GM12891 (cell line): ENCODE data around the gene KCNAB2.
A peak's percentile ranks its signal among the peaks of the same experiment; 100 is the strongest.

Experiments
- DNase-seq: peaks from one replicate; pipeline ENCODE4 v3.0.0; 2011; ENCODE audit warnings: low spot score; ENCODE audit not compliant: insufficient read length
- FAIRE-seq: peaks from 2 replicates; lab custom pipeline; 2011; peaks lifted over from hg19 to GRCh38; lab: Jason Lieb, UNC
- PAX5 ChIP-seq: IDR thresholded peaks from 2 replicates; pipeline ENCODE4 v1.6.1; 2011; ENCODE audit warnings: low read length, moderate library complexity, mild to moderate bottlenecking; ENCODE audit not compliant: insufficient read depth, severe bottlenecking
- POLR2A ChIP-seq: IDR thresholded peaks from 2 replicates; pipeline ENCODE4 v1.6.1; 2011; ENCODE audit warnings: low read depth, low read length, control low read depth
- POLR2AphosphoS5 ChIP-seq: IDR thresholded peaks from 2 replicates; pipeline ENCODE4 v1.6.1; 2011; ENCODE audit warnings: low read depth, low read length, control low read depth
- POU2F2 ChIP-seq: IDR thresholded peaks from 2 replicates; pipeline ENCODE4 v1.6.1; 2011; ENCODE audit warnings: low read depth, mild to moderate bottlenecking, control low read depth, low read length, moderate library complexity
- SPI1 ChIP-seq: IDR thresholded peaks from 2 replicates; pipeline ENCODE4 v1.6.1; 2011; ENCODE audit warnings: low read depth, low read length, control low read depth
- TAF1 ChIP-seq: IDR thresholded peaks from 2 replicates; pipeline ENCODE4 v1.6.1; 2011; ENCODE audit warnings: low read depth, low read length, control low read depth

Gene KCNAB2

DNA sequence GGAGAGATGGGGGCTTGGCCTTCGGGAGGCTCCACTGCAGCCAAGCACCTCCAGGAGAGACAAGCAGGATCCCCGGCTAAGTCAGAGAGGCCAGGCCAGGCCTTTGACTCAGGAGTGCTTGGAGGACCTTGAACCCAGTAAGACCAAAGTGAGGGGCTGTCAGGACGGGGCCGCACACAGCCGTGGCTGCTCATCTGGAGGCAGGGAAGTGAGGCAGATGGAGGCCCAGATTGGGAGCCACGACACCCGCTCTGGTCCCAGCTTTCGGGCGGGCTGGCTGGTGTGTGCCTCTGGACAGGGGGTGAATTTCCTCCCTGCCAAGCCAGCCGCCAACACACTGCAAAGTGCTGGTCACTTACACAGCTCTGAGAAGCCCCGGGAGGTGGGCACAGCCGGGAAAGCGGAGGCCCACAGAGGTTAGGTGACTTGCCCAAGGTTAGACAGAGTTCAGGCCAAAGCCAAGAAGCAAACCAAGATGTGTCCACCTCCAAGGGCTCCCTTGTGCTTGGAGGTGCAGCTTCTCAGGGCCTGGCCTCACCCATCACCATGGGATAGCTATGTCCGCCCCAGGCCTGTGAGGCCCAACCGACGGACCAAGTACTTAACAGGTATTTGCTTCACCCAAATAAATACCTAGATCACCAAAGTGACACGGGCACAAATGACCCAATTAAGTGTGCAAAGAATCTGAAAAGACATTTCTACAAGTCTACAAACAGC lies 76.1 kb downstream of the KCNAB2 start:
- no peak for FAIRE-seq
- DNase-seq, result no peak
- TF ChIP-seq POLR2AphosphoS5 (no peak), SPI1 (no peak), PAX5 (no peak), POLR2A (no peak), POU2F2 (no peak), TAF1 (no peak)

DNA sequence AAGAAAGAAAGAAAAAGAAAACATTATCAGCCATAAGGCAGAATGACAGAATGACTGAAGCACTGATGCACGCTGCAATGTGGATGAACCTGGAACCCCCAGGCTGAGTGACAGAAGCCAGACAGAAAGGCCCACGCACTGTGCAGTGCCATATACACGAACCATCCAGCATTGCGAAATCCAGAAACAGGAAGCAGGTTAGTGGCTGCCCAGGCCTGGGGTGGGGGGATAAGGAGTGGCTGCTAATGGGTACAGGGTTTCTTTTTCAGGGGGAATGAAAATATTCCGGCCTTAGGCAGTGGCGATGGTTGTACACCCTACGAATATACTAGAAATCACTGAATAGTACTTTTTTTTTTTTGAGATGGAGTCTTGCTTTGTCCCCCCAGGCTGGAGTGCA lies 77.4 kb downstream of the KCNAB2 start:
- DNase-seq, result no peak
- TF ChIP-seq TAF1 (no peak), POU2F2 (no peak), PAX5 (no peak), POLR2A (no peak), POLR2AphosphoS5 (no peak), SPI1 (no peak)
- FAIRE-seq, result no peak

DNA sequence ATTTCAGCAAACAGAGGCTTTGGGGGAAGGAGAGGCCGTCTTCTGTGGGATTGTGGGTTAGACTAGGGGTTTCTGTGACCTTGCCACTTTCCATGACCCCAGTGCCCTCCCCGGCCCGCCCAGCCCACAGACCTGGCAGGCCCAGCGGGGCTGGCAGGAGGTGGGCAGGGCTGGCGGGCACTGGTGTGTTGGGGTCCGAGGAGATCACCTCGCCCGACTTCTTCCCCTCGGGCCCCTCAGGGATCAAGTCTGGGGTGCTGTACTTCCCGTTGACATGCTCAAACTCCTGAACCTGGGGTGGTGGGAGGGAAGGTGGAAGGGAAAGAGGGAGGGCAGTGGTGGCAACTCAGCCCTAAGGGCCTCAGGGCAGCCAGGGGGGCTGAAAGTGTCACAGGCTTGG lies 78.1 kb downstream of the KCNAB2 start:
- no peak for DNase-seq
- TF ChIP-seq SPI1 (no peak), TAF1 (no peak), PAX5 (no peak), POU2F2 (no peak), POLR2AphosphoS5 (no peak), POLR2A (no peak)
- no peak for FAIRE-seq

DNA sequence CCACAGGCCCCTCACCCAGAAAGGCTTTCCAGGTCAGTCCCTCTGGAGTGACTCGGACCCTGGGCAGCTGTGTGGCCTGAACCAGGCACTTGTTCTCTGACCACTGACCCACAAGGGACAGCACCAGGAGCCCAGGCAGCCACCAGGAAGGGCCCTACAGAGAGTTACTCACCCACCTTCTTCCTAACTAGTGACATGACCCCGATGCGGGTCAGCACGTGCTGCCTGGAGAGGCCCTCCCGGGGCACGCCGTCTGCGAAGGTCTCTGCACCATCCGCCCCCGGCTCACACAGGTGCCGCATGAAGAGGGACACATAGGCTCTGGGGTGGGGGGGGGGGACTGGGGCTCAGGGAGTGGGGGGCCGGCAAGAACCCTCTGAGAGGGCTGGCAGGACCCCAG lies 78.7 kb downstream of the KCNAB2 start:
- FAIRE-seq (no peak), DNase-seq (no peak)
- no peak for TF ChIP-seq POLR2AphosphoS5
- no peak for TF ChIP-seq PAX5
- TF ChIP-seq SPI1, result no peak

DNA sequence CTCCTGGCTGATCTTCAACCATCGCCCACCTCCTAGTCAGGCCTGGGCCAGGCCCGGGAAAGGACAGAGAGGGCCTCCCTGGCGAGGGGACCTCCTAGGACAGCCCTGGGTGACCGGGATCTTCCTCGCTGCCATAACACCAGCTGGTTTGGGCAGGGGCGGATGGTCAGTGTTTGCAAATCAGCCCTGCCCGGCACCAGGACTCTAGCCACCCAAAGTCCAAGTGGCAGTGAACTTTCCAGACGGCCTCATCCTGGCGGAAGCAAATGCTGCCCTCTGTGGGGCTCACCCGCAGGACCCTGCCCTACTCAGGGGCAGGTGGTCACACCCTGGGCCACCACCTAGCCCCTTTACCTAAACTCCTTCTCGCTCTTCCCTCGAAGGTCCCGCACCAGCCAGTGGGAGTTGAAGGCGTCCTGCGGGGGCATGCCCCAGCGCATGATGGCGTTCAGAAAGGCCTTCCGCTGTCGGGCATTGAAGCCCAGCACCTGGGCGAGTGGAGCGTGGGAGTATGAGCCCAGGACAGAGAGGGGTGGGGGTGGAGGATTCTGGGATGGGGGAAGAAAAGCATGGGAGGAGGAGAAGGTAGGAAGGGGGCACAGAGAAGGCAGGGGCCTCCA lies 79.2 kb downstream of the KCNAB2 start:
- FAIRE-seq (no peak), DNase-seq (no peak)
- no peak for TF ChIP-seq POU2F2

DNA sequence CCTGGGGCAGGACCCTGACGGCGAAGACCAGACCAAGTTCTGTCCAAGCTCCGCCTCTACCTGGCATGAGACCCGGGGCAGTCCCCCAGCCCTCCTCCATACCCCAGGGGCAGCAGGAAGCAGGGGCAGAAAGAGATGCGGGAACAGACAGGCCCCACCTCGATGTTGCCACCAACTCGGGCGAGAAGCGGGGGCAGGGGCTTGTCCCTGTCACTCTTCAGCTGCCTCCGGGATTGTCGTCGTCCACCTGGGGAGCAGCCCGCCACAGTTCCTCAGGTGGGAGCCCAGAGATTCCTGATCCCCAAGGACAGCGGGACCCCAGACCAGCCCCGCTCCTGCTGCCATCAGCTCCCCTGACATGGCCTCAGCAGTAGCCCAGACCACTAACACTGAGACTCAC lies 79.7 kb downstream of the KCNAB2 start:
- FAIRE-seq (no peak), DNase-seq (no peak)
- TF ChIP-seq PAX5 (no peak), SPI1 (no peak), POU2F2 (no peak), POLR2AphosphoS5 (no peak), TAF1 (no peak), POLR2A (no peak)

DNA sequence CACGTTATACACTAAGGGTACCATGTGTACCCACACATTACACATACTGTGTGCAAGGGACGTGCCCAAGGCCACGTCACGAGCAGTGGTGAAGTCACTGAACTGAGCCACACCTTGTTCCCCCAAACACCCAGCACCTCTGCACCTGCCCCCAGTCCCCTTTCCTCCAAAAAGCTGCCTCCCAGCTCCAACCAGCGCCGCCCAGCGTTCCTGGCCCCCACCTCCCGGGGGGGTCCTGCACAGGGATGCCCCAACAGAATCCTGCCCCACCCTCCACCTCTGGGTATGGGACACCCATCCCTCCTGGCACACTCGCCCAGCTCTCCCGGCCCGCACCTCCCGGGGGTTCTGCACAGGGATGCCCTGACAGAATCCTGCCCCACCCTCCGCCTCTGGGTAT lies 80.3 kb downstream of the KCNAB2 start:
- DNase-seq, result no peak
- no peak for FAIRE-seq
- no peak for TF ChIP-seq POLR2A
- TF ChIP-seq PAX5, result no peak
- no peak for TF ChIP-seq TAF1
- no peak for TF ChIP-seq POU2F2
- no peak for TF ChIP-seq POLR2AphosphoS5
- no peak for TF ChIP-seq SPI1

DNA sequence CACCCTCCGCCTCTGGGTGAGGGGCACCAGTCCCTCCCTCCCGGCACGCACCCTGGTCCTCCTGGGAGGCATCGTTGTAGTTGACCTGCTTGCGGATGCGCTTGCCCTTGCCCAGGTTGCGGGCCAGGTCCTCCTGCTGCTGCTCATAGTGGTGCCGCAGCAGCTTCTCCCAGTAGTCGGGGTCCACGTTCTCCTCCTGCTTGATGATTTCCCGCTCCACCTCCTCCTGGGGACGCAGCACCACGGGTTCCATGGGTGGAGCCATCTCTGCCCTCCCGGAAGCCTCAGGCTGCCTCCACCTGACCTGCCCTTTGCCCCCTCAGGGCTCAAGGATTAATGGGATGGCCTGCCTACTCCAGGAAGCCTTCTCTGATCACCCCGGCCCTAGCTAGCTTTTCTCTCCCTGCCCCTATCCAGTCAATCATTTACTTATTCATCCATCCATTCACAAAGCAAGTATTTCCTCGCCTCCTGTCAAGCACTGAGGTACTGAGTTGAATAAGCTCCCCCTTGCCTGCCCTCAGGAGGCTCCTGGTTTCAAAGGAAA lies 80.9 kb downstream of the KCNAB2 start:
- no peak for FAIRE-seq
- no peak for DNase-seq
- TF ChIP-seq POU2F2 (no peak), SPI1 (no peak), PAX5 (no peak), POLR2AphosphoS5 (no peak), TAF1 (no peak), POLR2A (no peak)

DNA sequence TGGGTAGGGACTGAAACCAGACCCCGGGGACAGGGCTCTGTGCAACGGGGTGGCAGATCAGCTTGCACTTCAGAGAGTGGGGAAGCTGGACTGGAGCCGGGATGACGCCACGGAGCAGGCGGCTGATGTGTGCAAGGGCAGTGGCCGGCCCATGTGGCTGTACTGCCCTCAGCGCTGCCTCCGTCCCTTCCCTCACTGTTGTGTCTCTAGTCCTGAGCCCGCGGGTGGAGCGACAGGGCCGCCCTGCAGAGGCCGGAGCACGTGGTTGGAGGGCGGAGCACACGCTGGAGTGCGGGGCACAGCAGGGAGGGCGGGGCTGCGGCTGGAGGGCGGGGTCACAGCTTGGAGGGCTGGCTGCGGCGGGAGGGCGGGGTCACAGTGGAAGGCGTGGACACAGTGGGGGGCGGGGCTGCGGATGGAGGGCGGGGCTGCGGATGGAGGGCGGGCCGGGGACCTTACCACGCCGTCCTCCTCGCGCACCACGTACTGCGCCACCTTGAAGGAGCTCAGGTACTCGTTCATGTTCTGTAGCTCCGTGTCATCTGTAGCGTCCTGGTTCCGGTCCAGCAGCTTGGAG lies 82.0 kb downstream of the KCNAB2 start:
- TF ChIP-seq POLR2AphosphoS5 (no peak), SPI1 (no peak), PAX5 (no peak), TAF1 (no peak), POU2F2 (no peak), POLR2A (no peak)
- FAIRE-seq (no peak), DNase-seq (peak; percentile 68)
